ENCODE measurements around the gene PACSIN3. TPM values are rescaled to one million over a fixed set of nuclear protein-coding genes. Genes with fewer than 3 reads are reported as not detected.
"Not testable (repeated sequence)": the region's sequence is repeated elsewhere in the genome, so short reads cannot be mapped to it uniquely, and the experiment has no call there.

PACSIN3 gene
- total RNA-seq, 4 donors from 2014 or later, result 28.1 to 80.3 (median 47.1) TPM

- no peak for TF ChIP-seq CTCF (IDR thresholded peaks at IDR 0.05)
- TF ChIP-seq POLR2A (IDR thresholded peaks at IDR 0.05), result no peak
Measured at GRCh38 chr11:47207459-47207858, 21.2 kb upstream of the PACSIN3 start.

GRCh38 chr11:47206577-47206976 is 20.3 kb upstream of the PACSIN3 start:
- H3K4me1 ChIP-seq; H3K27ac ChIP-seq; intact Hi-C loops (cut with DNase I; ENCODE audit: low total_unique reads); H3K36me3 ChIP-seq; H3K9me3 ChIP-seq; H3K27me3 ChIP-seq; DNase-seq; H3K4me3 ChIP-seq: not testable (repeated sequence)

More at GRCh38 chr11:47207459-47207858, 21.2 kb upstream of the PACSIN3 start:
- H3K27ac ChIP-seq, result no peak overlapping the region
- no peaks in the 10 kb centered on the region for H3K27me3 ChIP-seq
- H3K4me1 ChIP-seq, result no peaks in the 10 kb centered on the region
- no peaks in the 10 kb centered on the region for H3K9me3 ChIP-seq
- intact Hi-C loops (cut with DNase I; ENCODE audit: low total_unique reads), result no loop called here
- no peak for DNase-seq
- H3K36me3 ChIP-seq, result no peaks in the 10 kb centered on the region
- H3K4me3 ChIP-seq, result no peak overlapping the region

GRCh38 chr11:47204637-47204989 is 18.4 kb upstream of the PACSIN3 start:
- TF ChIP-seq CTCF (IDR thresholded peaks at IDR 0.05), result no peak
- no peak for TF ChIP-seq POLR2A (IDR thresholded peaks at IDR 0.05)
- no peak for DNase-seq
- Histone ChIP-seq H3K27ac (no peak overlapping the region), H3K36me3 (no peaks in the 10 kb centered on the region), H3K27me3 (no peaks in the 10 kb centered on the region), H3K9me3 (no peaks in the 10 kb centered on the region), H3K4me3 (no peak overlapping the region), H3K4me1 (no peaks in the 10 kb centered on the region)
- intact Hi-C loops (cut with DNase I; ENCODE audit: low total_unique reads), result no loop called here

GRCh38 chr11:47202576-47202975 is 16.3 kb upstream of the PACSIN3 start:
- Histone ChIP-seq H3K27me3 (no peaks in the 10 kb centered on the region), H3K36me3 (no peaks in the 10 kb centered on the region), H3K9me3 (no peaks in the 10 kb centered on the region), H3K4me3 (no peak overlapping the region), H3K4me1 (no peaks in the 10 kb centered on the region), H3K27ac (no peak overlapping the region)
- TF ChIP-seq CTCF (IDR thresholded peaks at IDR 0.05) (no peak), POLR2A (IDR thresholded peaks at IDR 0.05) (no peak)
- intact Hi-C loops (cut with DNase I; ENCODE audit: low total_unique reads), result no loop called here
- no peak for DNase-seq

GRCh38 chr11:47201015-47201414 is 14.8 kb upstream of the PACSIN3 start:
- no peak overlapping the region for H3K4me3 ChIP-seq
- intact Hi-C loops (cut with DNase I; ENCODE audit: low total_unique reads), result no loop called here
- TF ChIP-seq POLR2A (IDR thresholded peaks at IDR 0.05) (no peak), CTCF (IDR thresholded peaks at IDR 0.05) (no peak)
- H3K4me1 ChIP-seq, result no peaks in the 10 kb centered on the region
- no peaks in the 10 kb centered on the region for H3K36me3 ChIP-seq
- H3K9me3 ChIP-seq, result no peaks in the 10 kb centered on the region
- no peaks in the 10 kb centered on the region for H3K27me3 ChIP-seq
- DNase-seq, result no peak
- no peak overlapping the region for H3K27ac ChIP-seq

- intact Hi-C loops (cut with DNase I; ENCODE audit: low total_unique reads); H3K27me3 ChIP-seq; H3K4me1 ChIP-seq; DNase-seq; H3K9me3 ChIP-seq; H3K27ac ChIP-seq; H3K36me3 ChIP-seq; H3K4me3 ChIP-seq: not testable (repeated sequence)
Measured at GRCh38 chr11:47198161-47198560, 11.9 kb upstream of the PACSIN3 start.

All from uterus (tissue), 4 donors.